Caki2 (cell line): Measurements from ENCODE around the gene FAM209B. TPM values are rescaled to one million over a fixed set of nuclear protein-coding genes. Genes with fewer than 3 reads are reported as not detected.
"Not testable (repeated sequence)": the region's sequence is repeated elsewhere in the genome, so short reads cannot be mapped to it uniquely, and the experiment has no call there.

Source experiments
- DNase-seq: peaks from one replicate; pipeline ENCODE4 v3.0.0-alpha.2; 2015; ENCODE audit warnings: low read depth
- in situ Hi-C: cut with HindIII; loops from 2 replicates; pipeline ENCODE4 v1.10.0; 2016; ENCODE audit warnings: low sequenced_read_pairs, low pct_unique_long_range_greater_than_20kb, mixed read lengths
- total RNA-seq: library from RNA; depleted of rRNA; stranded (reverse); fragments of >200 nt; shearing (Covaris generic); gene quantifications from 2 replicates; pipeline ENCODE4 v1.2.3, GENCODE V29; 2014; ENCODE audit warnings: low replicate concordance; rRNA removed

The FAM209B gene, protein sequence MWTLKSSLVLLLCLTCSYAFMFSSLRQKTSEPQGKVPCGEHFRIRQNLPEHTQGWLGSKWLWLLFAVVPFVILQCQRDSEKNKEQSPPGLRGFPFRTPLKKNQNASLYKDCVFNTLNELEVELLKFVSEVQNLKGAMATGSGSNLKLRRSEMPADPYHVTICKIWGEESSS
- not detected in 2 replicates for total RNA-seq

DNA sequence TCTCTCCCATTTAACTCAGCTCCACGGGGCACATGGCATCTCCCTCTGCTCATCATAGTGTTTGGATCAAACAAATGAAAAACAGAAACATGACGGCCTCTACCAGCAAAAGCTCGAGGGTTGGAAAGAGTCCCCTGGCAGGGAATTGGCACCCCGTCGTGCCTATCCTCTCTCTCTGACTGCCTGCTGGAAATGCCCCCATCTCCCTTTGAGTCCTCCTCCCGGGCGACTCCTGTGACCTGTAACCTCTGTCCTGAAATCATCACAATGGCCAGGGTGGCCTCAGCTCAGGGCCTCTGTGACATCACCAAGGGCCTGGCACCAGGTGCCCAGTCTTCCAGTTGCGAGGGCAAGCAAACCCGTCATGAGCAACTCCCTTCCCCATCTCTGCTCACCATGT, at the start of gene FAM209B:
Gene FAM209B, plus strand, starts transcription at position 301 of the 400 bp plus-strand sequence. Its CDS starts 96 bp downstream, at position 397.
- in situ Hi-C loops, DNase-seq: not testable (repeated sequence)

DNA sequence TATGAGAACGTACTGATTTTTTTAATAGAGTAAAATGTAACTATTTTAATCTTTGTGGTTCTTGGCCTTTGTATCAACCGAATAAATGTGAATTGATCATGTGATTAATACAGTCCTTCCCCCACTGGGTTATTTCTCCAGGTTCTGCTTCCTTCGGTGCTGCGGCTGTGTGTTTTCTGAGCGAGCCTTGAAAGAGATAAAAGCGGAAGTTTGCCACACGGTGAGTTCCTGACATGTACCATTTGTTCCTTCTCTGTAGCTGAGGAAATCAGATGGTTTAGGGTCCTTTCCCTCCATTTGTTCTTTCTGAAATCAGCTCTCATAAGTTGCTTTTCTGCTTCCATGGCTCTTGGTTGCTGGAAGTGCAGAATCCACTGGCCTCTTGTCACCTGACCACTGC, 49.1 kb upstream of the FAM209B start:
- no peak for DNase-seq
- in situ Hi-C loops: no loop called here

DNA sequence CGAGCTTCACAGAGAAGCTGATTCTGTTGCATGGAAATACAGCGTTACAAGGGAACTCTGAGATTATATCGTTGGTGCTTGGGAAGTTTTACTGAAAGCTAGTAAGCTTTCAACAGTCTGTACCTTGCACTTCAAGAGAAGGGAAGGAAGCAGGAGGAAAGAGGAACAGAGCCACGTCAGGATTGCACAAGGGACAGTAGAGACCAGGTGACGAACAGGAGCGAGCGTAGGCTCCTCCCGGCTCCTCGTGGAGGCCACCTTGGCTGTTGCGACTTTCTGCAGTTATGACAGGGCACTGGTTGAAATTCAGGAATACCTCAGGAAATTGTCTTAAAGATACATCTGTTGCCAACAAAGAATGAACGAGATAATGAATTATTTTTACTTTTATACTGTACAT, 45.8 kb upstream of the FAM209B start:
- DNase-seq: no peak
- in situ Hi-C loops: no loop called here

DNA sequence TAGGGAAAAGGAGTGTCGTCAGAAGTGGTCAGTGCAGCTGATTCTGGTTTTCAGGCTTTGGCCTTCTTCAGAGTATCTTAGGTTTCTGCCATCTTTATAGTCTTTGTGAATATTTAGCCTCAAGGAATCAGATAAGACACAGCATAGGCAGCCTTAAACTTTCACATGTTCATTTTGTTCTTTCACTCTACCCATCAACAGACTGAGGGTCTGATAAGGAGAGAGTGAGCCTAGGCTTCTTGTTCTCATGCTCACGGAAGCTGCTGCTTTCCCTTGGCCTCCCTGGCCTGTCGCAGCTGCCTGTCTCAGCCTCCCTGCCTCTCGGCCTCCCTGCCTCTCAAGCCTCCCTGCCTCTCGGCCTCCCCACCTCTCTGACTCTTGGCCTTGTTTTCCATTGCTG, 44.5 kb upstream of the FAM209B start:
- in situ Hi-C loops: no loop called here
- DNase-seq: no peak

DNA sequence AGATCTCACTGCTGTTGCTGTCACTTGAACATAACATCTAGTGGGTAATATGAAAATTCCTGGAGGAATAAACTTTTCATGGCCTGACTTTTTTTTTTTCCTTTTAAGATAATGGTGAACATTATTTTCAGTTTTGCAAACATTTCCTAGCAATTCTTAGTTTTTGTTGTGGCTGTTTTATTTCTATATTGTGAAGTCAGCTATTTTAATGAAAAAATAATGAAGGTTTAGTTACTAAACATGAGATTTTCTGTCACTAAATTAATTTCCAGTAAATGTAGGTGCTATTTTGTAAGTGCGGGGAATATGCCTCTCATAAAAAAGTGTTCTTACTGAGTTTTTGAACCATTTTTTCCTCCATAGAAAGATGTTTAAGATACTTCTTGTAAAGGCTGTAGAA, 31.9 kb upstream of the FAM209B start:
- in situ Hi-C loops: no loop called here
- no peak for DNase-seq

DNA sequence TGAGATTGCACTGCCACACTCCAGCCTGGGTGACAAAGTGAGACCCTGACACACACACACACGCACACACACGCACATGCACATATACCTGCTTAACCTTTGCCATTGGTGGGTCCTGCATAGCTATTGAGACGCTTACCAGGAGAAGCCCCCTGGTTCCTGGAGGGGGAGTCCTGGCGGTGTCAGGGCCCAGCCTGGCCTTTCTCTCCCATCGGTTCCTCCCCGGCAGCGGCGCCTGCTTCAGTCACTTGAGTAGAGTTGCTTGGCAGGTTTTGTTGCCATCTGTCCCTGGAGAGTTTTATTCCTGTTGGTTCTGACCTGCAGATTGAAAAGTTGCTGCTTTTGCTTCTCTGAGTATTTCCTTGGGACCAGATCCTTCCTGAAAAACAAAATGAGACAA, 29.1 kb upstream of the FAM209B start:
- DNase-seq: no peak
- in situ Hi-C loops: no loop called here

DNA sequence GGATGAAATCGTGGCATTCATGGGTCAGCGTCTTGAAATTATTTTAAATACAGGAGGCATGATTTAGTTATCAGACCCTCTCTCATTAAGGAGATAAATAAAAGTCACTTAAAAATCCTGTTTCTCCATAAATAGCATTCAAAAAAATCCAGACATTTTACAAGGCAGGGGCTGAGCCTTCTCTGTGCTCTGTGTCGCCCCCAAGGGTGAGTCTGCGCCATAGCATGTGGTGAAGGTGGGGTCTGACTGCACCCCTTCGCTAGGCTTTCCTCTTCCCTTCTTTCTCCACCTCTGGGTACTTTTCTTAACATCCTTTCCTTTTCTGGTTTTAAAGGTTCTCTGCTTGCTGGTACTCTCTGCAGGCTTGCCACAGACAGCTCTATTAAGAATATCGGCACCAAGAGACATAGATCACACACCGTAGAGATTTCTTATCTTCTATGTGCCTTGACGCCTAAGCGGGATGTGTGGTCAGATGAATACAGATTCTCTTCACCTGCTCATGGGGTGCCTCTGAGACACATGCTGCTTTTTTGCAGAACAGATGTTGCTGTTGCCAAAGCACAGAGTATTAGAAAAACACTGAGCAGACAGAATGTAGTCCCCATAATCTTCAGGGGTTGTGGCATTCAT, 28.6 kb upstream of the FAM209B start:
- in situ Hi-C loops: no loop called here
- DNase-seq: no peak

DNA sequence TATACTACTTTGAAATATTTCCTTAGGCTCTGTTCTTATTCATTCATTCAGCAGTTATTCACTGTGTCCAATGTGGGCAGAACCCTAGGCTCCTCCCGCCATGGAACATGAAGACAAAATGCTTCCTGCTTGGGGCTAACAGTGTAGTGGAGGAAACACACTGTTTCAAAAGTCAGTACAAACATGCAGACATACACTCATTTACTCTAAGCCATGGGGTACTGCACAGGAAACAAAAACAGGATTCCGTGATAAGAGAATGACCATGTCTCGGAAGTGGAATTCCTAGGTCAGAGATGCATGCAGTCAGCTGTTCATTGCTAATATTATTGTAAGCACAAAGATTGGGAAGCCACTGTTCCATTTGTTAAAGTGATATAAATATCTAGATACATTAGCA, 26.9 kb upstream of the FAM209B start:
- no peak for DNase-seq
- in situ Hi-C loops: no loop called here

DNA sequence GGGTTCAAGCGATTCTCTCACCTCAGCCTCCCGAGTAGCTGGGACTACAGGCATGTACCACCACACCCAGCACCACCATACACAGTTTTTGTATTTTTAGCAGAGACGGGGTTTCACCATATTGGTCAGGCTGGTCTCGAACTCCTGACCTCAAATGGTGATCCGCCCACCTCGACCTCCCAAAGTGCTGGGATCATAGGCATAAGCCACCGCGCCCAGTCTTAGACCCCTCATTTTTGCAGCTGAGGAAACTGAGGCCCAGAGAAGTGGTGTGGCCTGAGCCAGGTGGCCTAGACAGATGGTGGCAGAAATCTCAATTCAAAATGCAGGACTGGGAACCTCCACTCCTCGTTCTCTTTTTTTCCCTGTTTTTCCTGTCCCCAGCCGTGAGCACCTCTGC, 21.1 kb upstream of the FAM209B start:
- in situ Hi-C loops: no loop called here
- DNase-seq: no peak

DNA sequence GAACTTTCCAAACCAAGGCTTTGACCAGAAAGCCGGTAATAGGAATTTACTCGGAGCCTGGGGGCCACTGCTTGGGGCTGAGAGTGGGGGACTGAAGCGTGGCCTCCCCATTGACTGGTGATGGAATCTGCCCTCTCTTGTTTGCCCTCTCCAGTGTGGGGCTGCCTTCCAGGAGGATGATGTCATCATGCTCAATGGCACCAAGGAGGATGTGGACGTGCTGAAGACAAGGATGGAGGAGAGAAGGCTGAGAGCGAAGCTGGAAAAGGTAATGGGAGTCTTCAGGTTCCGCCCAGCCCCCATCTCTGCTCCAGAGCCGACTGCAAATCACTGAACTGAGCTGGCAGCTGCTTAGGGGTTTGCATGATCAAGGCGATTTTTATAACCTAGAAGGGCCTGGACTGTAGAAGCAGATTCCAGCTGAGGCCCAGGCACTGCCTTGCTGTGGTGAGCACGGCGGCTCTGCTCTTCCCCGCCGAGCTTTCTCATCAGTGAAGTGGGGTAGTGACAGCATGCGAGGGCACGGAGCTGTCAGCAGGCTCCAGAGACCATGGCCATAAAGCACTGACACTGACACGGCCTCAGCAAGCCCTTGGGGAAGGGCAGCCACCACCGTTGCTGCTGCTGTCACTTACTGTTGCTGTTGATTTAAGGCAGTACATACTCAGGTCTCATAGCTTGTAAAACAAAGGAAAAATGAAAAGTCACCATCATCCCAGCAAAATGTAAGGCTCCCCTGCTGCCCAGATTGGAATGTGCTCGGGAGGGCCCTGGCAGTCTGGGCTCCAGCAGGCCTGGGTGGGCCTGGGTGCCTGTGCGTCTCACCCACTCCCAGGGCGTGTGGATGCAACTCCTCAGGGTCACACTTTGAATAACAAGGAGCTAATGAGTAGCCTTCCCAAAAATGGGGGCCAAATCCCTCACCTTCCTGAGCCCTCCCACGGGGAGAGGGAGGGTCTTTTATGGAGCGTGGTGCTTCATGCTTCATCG, 19.6 kb upstream of the FAM209B start:
- in situ Hi-C loops: no loop called here

DNA sequence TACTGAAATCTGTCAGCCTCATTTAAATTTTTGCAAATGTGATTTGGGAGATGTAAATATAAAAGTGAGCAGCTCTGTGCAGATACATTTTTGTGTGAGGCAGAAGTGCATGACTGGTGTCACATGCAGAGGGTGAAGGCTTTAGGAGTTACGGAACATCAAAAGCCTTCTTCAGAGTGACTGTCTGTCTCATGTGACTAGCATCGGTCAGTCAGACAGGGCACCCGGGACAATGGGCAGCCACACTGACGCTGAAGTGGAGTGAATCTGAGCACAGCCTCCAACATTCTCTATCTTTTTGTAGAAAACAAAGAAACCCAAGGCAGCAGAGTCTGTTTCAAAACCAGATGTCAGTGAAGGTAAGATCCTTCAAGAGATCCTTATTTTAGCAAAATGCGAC, 16.4 kb upstream of the FAM209B start:
- in situ Hi-C loops: no loop called here
- DNase-seq: no peak

More for the DNA sequence above, 19.6 kb upstream of the FAM209B start:
- DNase-seq: no peak

DNA sequence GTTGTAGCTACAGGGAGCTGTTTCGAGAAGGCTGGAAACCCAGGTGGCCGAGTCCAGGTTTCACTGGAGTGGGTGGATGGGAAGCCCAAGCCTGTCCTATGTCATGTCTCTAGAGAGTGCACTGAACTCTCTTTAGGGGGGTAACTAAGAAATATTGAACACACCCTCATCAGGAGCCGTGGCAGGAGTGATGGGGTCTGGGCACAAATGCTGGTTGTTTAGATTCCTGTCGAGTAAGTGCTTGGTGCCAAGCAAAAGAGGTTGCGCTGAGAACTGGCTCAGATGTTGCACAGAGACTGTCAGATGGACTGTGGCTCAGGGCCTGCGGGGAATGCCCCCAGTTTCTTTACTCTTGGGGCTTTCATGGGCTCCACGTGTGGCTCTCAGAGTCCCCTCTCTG, 15.8 kb upstream of the FAM209B start:
- in situ Hi-C loops: no loop called here
- no peak for DNase-seq

DNA sequence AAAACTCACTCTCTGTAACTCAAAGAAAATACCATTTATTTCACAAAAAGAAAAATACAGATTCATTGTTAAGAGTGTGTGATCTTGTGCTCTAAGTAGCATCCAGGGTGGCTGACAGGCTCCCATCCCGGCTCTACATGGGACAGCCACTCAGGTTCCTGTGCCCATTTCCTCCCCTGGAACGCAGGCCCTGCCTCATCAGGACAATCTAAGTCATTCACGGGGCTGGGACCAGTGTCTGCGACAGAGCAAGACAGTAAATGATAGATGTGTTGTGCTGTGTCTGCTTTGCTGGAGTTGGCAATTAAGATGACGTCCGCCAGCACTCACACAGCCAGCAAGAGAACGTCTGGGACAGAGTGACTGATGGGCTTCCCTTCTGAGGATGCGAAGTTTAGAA, 15.4 kb upstream of the FAM209B start:
- in situ Hi-C loops: no loop called here
- no peak for DNase-seq

DNA sequence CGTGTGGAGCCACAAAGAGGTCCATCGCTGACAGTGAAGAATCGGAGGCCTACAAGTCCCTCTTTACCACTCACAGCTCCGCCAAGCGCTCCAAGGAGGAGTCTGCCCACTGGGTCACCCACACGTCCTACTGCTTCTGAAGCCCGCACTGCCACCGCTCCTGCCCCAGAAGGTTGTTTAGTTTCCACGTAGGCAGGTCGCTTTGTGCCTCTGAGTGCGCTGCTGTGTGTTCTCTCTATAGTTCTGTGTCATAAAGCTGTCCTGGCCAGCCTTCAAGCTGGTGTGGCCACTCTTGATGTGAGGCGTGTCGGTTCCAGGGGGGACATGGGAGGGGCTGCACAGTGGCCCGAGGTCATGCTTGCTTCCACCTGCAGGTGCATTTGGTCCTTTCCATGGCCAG, 14.9 kb upstream of the FAM209B start:
- in situ Hi-C loops: no loop called here
- DNase-seq: no peak

DNA sequence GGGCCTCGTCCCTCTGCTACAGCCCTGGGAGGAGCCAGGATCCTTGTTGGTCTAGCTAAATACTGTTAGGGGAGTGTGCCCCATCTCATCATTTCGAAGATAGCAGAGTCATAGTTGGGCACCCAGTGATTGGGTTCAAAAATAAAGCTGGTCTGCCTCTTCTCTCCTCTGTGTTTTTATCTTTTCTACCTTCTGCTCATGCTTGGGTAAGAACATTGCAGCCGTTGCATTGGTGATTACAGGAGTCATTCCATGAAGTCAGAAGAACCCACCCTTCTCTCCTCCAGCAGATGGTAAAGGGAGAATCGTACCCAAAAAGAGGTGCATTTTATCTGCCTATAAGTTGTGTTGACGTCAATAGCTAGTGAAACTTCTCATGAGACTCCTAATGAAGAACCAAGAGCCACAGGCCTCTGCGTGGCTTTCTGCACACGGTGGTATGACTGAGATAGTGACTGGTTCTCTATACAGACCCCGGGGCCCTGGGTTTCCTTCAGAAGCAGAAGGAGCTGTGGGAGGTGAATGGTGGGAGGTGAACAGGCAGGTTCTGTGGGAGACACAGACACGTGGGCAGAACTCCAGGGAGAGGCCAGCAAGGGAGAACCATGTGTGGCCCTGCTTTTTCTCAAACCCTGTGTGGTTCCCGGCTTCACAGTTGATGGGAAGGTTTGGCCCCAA, 14.2 kb upstream of the FAM209B start:
- no peak for DNase-seq
- in situ Hi-C loops: no loop called here

DNA sequence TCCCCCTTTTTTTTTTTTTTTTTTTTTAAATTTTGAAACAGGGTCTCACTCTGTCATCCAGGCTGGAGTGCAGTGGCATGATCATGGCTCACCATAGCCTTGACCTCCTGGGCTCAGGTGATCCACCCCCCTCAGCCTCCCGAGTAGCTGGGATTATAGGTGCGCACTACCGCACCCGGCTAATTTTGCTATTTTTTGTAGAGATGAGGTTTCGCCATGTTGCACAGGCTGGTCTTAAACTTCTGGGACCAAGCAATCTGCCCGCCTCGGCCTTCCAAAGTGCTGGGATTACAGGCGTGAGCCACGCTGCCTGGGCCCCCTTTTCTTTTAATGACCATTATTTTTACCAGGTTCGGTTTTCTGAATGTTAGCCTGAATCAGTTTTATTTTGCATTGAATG, 13.5 kb upstream of the FAM209B start:
- in situ Hi-C loops: no loop called here

DNA sequence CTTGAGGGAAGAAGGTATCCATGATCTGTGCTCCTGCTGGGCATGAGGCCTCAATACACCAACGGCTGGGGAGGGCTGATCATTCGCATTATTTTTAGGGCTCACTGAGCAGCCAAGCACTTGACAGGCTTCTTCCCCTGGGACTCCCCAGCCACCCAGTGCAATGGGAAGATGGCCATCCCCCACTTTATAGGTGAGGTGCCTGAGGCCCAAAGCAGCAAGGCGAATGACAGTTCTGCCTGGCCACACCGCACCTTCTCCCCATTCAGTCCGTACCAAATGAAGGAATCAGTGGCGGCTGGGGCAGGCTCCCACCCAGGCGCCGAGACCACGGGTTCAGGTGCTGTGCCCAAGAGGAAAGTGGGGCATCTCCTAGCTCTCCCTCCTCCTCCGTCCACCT, 12.9 kb upstream of the FAM209B start:
- DNase-seq: no peak

More for the DNA sequence above, 13.5 kb upstream of the FAM209B start:
- DNase-seq: no peak

DNA sequence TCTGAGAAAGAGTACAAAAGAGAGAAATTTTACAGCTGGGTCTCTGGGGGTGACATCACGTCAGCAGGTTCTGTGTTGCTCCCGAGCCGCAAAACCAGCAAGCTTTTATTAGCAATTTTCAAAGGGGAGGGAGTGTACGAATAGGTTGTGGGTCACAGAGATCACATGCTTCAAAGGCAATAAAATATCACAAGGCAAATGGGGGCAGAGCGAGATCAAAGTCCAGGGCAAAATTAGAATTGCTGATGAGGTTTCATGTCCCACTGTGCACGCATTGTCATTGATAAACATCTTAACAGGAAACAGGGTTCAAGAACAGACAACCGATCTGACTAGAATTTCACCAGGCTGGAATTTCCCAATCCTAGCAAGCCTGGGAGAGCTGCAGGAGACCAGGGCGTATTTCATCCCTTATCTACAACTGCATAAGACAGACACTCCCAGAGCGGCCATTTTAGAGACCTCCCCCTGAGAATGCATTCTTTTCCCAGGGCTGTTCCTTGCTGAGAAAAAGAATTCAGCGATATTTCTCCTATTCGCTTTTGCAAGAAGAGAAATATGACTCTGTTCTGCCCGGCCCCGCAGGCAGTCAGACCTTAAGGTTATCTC, 12.2 kb upstream of the FAM209B start:
- DNase-seq, in situ Hi-C loops: not testable (repeated sequence)

More for the DNA sequence above, 12.9 kb upstream of the FAM209B start:
- in situ Hi-C loops: no loop called here
